GM12891 (cell line): Measurements from ENCODE around the gene MCTP1.

Experiments
- PAX5 ChIP-seq: IDR thresholded peaks from 2 replicates; pipeline ENCODE4 v1.6.1; 2011; ENCODE audit warnings: low read length, moderate library complexity, mild to moderate bottlenecking; ENCODE audit not compliant: insufficient read depth, severe bottlenecking
- POLR2A ChIP-seq: IDR thresholded peaks from 2 replicates; pipeline ENCODE4 v1.6.1; 2011; ENCODE audit warnings: low read depth, low read length, control low read depth
- POLR2AphosphoS5 ChIP-seq: IDR thresholded peaks from 2 replicates; pipeline ENCODE4 v1.6.1; 2011; ENCODE audit warnings: low read depth, low read length, control low read depth
- POU2F2 ChIP-seq: IDR thresholded peaks from 2 replicates; pipeline ENCODE4 v1.6.1; 2011; ENCODE audit warnings: low read depth, mild to moderate bottlenecking, control low read depth, low read length, moderate library complexity
- SPI1 ChIP-seq: IDR thresholded peaks from 2 replicates; pipeline ENCODE4 v1.6.1; 2011; ENCODE audit warnings: low read depth, low read length, control low read depth
- TAF1 ChIP-seq: IDR thresholded peaks from 2 replicates; pipeline ENCODE4 v1.6.1; 2011; ENCODE audit warnings: low read depth, low read length, control low read depth

- TF ChIP-seq POLR2A (no peak), POLR2AphosphoS5 (no peak), TAF1 (no peak), SPI1 (no peak), PAX5 (no peak), POU2F2 (no peak)
Observed at GRCh38 chr5:95090774-95091173, 194.1 kb downstream of the MCTP1 start.
